K562 (cell line): ENCODE data around the gene RNU6-8. TPM values are rescaled to one million over a fixed set of nuclear protein-coding genes. Genes with fewer than 3 reads are reported as not detected.
A peak's percentile ranks its signal among the peaks of the same experiment; 100 is the strongest.

Experiments
- BDP1 ChIP-seq: IDR thresholded peaks from 3 replicates; pipeline ENCODE4 v1.6.1; 2011; ENCODE audit not compliant: insufficient read length, insufficient read depth
- CBFA2T3 ChIP-seq: fragments of 450-650 bp; IDR thresholded peaks from 2 replicates; pipeline ENCODE4 v1.6.1; 2017
- E2F4 ChIP-seq: sonication (generic); formaldehyde crosslinking; IDR thresholded peaks from 2 replicates; pipeline ENCODE4 v1.8.0; 2022; ENCODE audit warnings: mild to moderate bottlenecking, low read depth, missing genetic modification reagents
- HNRNPUL1 ChIP-seq: fragments of 200-400 bp; formaldehyde crosslinking; IDR thresholded peaks from 2 replicates; pipeline ENCODE4 v1.6.1; 2017; ENCODE audit warnings: low read length
- MAFK ChIP-seq: IDR thresholded peaks from 2 replicates; pipeline ENCODE4 v1.6.1; 2011; ENCODE audit warnings: low read length, improper control_type of control experiment
- MTA1 ChIP-seq: fragments of 450-650 bp; IDR thresholded peaks from 2 replicates; pipeline ENCODE4 v1.6.1; 2017; ENCODE audit warnings: borderline replicate concordance
- NCOA1 ChIP-seq: fragments of 450-650 bp; IDR thresholded peaks from 2 replicates; pipeline ENCODE4 v1.6.1; 2016; ENCODE audit warnings: low read depth
- RB1 ChIP-seq: fragments of 450-650 bp; IDR thresholded peaks from 2 replicates; pipeline ENCODE4 v1.6.1; 2017; ENCODE audit warnings: low read depth, mild to moderate bottlenecking
- SAFB2 ChIP-seq: fragments of 200-400 bp; formaldehyde crosslinking; IDR thresholded peaks from 2 replicates; pipeline ENCODE4 v1.6.1; 2018; ENCODE audit warnings: borderline replicate concordance, low read length, low read depth, moderate library complexity; ENCODE audit not compliant: severe bottlenecking
- SRF ChIP-seq, 2 experiments: fragments of 250-450, 450-650 bp in 1 of 2; sonication (Bioruptor Pico) in 1 of 2; sonication (generic) in 1 of 2; formaldehyde crosslinking; IDR thresholded peaks; 2 replicates each; pipeline versions ENCODE4 v1.5.0 to v1.5.1; 2020 to 2022; ENCODE audit warnings: mild to moderate bottlenecking in 1 of 2, missing genetic modification reagents in 1 of 2
- SRSF7 ChIP-seq: fragments of 200-400 bp; formaldehyde crosslinking; optimal IDR thresholded peaks from 2 replicates; pipeline ENCODE3; 2017; ENCODE audit warnings: mild to moderate bottlenecking, low read depth, low read length
- TBP ChIP-seq: optimal IDR thresholded peaks from 2 replicates; pipeline ENCODE3; 2011; ENCODE audit warnings: low read depth, low read length, improper control_type of control experiment
- ZHX1 ChIP-seq: fragments of 150-350 bp; conservative IDR thresholded peaks from 2 replicates; pipeline ENCODE4 v1.6.1; 2014; ENCODE audit warnings: low read length
- ZNF589 ChIP-seq: fragments of 200-800 bp; sonication (Bioruptor generic); IDR thresholded peaks from 2 replicates; pipeline ENCODE4 v1.6.1; 2016; ENCODE audit warnings: low read depth, missing genetic modification characterization, missing compliant biosample characterization
- polyA plus RNA-seq, 8 experiments: library from polyadenylated mRNA; depleted of rRNA in 4 of 8; stranded (reverse) in 5 of 8; unstranded in 3 of 8; fragments of >200 nt; fragmentation: Nextera tagmentation in 2 of 8; fragmentation: Illumina TruSeq in 1 of 8; extraction: Ambion mirVana in 2 of 8; extraction: Trizol in 1 of 8; gene quantifications; 2 replicates each; pipeline versions ENCODE4 v1.2.1 to v1.2.3, GENCODE V29; 2011 to 2014; ENCODE audit warnings: inconsistent platforms in 1 of 8, missing spikeins in 1 of 8
- total RNA-seq, 7 experiments: library from RNA; depleted of rRNA in 6 of 7; stranded (reverse); fragments of >200 nt in 6 of 7; fragmentation: Illumina TruSeq in 2 of 7; extraction: Trizol in 2 of 7; gene quantifications; 2 replicates each; pipeline versions ENCODE4 v1.2.1 to v1.2.3, GENCODE V29; 2011 to 2021; ENCODE audit warnings: low replicate concordance in 1 of 7
- TF ChIP-seq, protein P1 (sequence below): sonication (generic); formaldehyde crosslinking; IDR thresholded peaks from 2 replicates; pipeline ENCODE4 v1.8.0; 2022; ENCODE audit warnings: missing genetic modification reagents, mild to moderate bottlenecking, borderline replicate concordance
- TF ChIP-seq, protein P2 (sequence below): sonication (generic); formaldehyde crosslinking; IDR thresholded peaks from 2 replicates; pipeline ENCODE4 v1.8.1; 2023; ENCODE audit warnings: mild to moderate bottlenecking, missing genetic modification reagents
- TF ChIP-seq, protein P3 (sequence below): fragments of 250-450 bp; sonication (Bioruptor Pico); IDR thresholded peaks from 2 replicates; pipeline ENCODE4 v1.8.0; 2021; ENCODE audit warnings: moderate library complexity, mild to moderate bottlenecking, inconsistent platforms

Gene RNU6-8
- total and polyA plus RNA-seq, 9 of the 15 experiments (the other 6 are each of a cell fraction or from before 2014, with no cell fraction given): not detected

DNA sequence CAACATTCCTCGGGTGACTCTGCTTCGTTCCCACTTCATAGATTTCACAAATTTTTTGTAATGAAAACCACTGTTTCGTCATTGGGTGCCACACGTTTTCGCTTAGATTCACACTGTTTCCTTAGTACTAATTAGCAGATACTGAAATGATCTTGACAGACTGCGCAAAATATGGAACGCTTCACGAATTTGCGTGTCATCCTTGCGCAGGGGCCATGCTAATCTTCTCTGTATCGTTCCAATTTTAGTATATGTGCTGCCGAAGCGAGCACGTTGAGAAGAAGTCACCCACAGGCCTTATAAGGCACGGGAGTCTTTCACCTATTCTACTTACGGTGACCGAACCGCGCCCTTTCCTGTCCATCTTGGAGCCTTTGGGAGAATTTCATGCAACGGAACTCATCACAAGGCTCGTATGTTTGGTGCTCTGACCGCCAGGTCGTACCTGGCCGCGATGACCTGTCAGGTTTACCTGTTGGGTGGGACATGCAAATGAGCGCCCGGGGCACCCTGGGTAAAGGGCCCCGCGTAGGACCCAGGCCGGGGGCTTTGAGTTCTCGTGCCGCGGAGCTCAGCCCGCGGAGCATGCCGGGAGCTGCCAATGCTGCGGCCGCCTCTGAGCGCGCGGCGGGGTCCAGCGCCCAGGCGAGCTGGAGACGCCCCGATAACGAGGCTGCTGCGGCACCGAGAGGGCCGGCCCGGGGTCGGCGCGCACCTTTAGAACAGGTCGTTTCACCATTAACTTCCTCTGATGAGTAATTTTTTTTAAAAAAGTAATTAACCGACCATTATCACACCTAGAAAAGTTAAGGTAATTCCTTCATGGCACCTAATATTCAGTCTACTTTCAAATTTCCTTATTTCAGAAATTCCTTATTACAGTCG, at the start of gene RNU6-8 (continued):
- TF ChIP-seq, protein P1, sequence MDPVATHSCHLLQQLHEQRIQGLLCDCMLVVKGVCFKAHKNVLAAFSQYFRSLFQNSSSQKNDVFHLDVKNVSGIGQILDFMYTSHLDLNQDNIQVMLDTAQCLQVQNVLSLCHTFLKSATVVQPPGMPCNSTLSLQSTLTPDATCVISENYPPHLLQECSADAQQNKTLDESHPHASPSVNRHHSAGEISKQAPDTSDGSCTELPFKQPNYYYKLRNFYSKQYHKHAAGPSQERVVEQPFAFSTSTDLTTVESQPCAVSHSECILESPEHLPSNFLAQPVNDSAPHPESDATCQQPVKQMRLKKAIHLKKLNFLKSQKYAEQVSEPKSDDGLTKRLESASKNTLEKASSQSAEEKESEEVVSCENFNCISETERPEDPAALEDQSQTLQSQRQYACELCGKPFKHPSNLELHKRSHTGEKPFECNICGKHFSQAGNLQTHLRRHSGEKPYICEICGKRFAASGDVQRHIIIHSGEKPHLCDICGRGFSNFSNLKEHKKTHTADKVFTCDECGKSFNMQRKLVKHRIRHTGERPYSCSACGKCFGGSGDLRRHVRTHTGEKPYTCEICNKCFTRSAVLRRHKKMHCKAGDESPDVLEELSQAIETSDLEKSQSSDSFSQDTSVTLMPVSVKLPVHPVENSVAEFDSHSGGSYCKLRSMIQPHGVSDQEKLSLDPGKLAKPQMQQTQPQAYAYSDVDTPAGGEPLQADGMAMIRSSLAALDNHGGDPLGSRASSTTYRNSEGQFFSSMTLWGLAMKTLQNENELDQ (CRISPR knock-in tag): no peak
- TF ChIP-seq BDP1: peak; percentile 35
- TF ChIP-seq TBP: peak; percentile 96
- TF ChIP-seq CBFA2T3: no peak
- no peak for TF ChIP-seq RB1
- no peak for TF ChIP-seq SRF (CRISPR knock-in tag; IDR thresholded peaks at IDR 0.05)
- TF ChIP-seq HNRNPUL1: no peak
- no peak for TF ChIP-seq NCOA1
- no peak for TF ChIP-seq SAFB2
- TF ChIP-seq E2F4 (CRISPR knock-in tag): no peak
- no peak for TF ChIP-seq MTA1
- TF ChIP-seq ZHX1: no peak
- TF ChIP-seq, protein P2, sequence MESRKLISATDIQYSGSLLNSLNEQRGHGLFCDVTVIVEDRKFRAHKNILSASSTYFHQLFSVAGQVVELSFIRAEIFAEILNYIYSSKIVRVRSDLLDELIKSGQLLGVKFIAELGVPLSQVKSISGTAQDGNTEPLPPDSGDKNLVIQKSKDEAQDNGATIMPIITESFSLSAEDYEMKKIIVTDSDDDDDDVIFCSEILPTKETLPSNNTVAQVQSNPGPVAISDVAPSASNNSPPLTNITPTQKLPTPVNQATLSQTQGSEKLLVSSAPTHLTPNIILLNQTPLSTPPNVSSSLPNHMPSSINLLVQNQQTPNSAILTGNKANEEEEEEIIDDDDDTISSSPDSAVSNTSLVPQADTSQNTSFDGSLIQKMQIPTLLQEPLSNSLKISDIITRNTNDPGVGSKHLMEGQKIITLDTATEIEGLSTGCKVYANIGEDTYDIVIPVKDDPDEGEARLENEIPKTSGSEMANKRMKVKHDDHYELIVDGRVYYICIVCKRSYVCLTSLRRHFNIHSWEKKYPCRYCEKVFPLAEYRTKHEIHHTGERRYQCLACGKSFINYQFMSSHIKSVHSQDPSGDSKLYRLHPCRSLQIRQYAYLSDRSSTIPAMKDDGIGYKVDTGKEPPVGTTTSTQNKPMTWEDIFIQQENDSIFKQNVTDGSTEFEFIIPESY (CRISPR knock-in tag): no peak
- no peak; the same call in 1 of the 2 replicates for TF ChIP-seq ZNF589 (CRISPR knock-in tag)
- TF ChIP-seq, protein P3, sequence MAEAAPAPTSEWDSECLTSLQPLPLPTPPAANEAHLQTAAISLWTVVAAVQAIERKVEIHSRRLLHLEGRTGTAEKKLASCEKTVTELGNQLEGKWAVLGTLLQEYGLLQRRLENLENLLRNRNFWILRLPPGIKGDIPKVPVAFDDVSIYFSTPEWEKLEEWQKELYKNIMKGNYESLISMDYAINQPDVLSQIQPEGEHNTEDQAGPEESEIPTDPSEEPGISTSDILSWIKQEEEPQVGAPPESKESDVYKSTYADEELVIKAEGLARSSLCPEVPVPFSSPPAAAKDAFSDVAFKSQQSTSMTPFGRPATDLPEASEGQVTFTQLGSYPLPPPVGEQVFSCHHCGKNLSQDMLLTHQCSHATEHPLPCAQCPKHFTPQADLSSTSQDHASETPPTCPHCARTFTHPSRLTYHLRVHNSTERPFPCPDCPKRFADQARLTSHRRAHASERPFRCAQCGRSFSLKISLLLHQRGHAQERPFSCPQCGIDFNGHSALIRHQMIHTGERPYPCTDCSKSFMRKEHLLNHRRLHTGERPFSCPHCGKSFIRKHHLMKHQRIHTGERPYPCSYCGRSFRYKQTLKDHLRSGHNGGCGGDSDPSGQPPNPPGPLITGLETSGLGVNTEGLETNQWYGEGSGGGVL (CRISPR knock-in tag): no peak
- TF ChIP-seq SRSF7: no peak
- TF ChIP-seq MAFK: no peak
